ENCODE results near the gene WDR59.
"Not testable (repeated sequence)": the region's sequence is repeated elsewhere in the genome, so short reads cannot be mapped to it uniquely, and the experiment has no call there.

Gene WDR59

DNA sequence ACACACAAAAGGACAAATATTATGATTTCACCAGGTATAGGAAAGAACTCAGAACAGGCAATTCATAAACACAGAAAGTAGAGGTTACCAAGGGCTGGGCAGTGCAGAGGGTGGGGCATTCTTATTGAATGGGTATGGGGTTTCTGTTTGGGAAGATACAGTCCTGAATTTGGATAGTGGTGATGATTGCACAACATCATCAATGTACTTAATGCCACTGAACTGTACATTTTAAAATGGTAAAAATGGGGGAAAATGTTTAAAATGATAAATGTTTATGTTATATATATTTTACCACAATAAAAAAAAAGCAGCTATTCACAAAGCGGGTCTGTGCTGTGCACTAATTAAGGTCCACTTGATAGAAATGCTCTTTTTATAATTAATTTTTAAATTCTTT lies 137.7 kb downstream of the WDR59 start:
- no peak for DNase-seq

DNA sequence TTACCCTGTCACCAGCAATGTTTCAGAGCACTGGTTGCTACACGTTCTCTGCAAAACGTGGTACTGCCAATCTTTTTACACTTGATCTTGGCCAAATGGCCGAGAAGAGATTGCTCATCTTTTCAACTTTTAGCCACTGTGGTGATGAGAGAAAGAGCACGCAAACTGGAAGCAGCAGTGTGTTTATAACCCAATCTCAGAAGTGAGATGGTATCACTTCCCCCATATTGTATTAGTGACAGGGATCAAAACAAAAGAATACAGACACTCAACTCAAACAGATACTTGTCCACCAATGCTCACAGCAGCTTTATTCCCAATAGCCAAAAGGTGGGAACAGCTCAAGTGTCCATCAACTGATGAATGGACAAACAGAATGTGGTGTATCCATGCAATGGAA lies 138.2 kb downstream of the WDR59 start:
- no peak for DNase-seq

DNA sequence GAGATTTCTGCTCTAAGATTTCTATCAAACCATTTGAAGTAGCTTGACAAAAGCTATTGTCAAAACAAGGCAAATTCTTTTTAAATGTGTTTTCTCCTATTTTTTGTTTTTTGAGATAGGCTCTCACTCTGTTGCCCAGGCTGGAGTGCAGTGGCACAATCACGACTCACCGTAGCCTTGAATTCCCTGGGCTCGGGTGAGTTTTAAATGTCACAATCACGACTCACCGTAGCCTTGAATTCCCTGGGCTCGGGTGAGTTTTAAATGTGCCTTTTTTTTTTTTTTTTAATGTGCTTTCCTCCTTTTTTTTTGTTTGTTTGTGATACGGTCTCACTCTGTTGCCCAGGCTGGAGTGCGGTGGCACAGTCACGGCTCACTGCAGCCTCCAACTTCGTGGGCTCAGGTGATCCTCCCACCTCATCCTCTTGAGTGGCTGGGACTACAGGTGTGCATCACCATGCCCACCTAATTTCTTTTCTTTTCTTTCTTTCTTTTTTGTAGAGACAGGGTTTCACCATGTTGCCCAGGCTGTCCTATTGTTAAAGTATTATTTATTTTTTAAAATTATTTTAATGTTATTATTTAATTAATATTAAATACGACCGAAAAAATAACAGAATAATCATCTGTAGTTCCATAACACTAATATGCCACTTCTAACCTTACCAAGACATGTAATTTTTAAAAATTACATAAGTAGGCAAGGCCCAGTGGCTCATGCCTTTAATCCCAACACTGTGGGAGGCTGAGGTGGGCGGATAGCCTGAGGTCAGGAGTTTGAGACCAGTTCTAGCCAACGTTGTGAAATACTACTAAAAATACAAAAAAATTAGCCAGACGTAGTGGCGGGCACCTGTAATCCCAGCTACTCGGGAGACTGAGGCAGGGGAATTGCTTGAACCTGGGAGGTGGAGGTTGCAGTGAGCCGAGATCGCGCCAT lies 140.6 kb downstream of the WDR59 start:
- no peak for DNase-seq

DNA sequence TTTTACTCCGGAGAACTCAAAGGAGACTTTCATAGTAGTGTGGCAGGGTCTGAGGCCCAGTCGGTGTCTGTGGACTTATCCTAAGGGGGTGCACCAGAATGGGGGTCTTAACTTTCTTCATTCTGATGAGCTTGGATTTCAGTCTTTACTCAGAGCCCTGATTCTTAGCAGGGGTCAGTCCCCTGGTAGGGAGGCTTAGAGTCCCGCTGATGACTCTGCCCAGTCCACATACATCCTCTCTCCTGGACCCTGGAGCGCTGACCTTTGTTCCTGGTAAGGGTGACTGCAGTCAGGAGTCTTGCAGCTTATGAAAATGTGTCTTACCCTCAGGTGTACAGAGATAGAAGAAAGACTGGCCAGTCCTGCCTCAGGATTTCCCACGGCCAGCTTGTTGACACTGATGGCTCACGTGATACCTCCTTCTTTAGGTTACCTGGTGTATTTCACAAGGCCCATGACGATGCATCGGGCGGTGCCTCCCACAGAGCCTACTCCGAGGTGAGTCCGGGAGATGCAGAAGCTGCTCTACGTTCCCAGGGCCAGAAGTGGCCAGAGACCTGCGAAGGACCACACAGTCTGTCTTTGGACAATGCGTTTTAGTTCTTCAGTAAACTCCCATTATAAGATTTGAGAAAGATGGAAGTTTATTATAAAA lies 141.4 kb downstream of the WDR59 start:
- DNase-seq: not testable (repeated sequence)

DNA sequence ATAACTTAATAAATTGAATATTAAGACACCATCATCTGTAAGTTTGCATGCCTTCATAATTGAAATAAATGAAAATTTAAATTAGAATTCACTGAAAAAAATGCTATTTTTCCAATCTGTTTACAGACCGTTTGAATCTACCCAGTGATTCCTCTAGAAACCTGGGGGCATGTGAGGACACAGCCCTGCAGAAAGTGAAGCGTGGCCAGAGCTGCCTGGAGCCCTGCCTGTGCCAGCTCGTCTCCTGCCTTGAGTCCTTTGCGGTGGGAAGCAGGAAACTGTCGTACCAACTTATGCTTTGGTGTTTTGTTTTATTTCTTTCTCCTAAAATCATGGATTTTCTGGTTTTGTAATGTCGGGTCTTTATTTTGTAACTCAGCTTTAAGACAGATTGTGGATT lies 142.5 kb downstream of the WDR59 start:
- DNase-seq: no peak

- no peak for DNase-seq
Measured at GRCh38 chr16:74841904-74842303, 143.0 kb downstream of the WDR59 start.

- DNase-seq: no peak
Measured at GRCh38 chr16:74841469-74841868, 143.5 kb downstream of the WDR59 start.

DNA sequence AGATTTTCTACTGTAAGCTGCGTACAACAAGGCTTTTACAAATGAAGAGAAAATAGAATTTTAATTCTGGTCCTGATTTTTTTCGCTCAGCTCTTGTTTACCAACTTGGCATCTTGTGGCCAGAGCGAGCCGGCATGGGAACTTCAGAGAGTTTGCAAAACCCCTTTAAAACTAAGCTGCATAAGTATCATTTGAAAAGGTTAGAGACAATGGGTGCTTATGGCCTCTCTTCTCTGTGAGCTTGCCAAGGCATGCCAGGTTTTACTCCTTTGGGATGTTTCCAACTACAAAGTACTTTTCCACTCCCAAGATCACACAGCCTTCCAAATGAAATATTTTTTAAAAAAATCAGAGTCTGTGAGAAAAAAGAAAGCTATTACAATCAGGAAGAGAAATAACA lies 147.9 kb downstream of the WDR59 start:
- no peak for DNase-seq

GRCh38 chr16:74836111-74836671 lies 148.7 kb downstream of the WDR59 start:
- no peak for DNase-seq

GRCh38 chr16:74832228-74832627 lies 152.7 kb downstream of the WDR59 start:
- DNase-seq: no peak

GRCh38 chr16:74831467-74831866 lies 153.5 kb downstream of the WDR59 start:
- no peak for DNase-seq

DNA sequence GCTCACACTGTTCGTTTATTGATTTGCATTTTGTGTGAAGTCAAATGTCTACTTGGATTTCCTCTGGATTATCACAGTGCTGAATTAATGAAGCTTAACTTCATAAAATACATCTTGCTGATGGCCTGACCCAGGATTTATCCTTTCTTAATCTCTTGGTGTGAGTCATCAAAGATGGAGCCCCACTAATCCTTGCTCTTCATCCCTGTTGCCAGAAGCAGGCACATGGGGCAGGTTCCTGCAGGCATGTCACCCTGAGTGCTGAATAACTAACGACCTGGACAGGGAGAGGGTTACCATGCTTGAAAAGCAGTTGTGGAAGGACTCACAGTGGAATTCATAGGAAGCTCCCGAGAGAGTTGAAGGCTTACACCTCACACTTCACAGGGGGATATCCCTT lies 154.3 kb downstream of the WDR59 start:
- no peak for DNase-seq

DNA sequence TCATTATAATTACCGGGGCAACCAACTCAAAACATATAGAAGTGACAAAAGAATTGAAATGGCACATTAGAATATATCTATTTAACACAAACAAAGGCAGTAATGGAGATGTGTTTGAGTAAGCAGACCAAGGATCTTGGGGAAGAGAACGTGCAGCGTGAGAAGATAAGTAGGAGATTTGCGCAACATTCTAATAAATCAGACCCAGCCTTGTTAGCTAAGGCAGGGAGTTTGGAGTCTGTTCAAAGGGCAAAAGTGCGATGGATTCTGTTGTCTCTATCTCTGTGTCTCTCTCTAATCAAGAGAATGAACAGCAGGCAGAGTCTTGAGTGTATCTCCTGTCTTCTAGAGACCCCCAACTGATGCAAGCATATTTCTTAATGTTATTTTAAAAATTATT lies 155.3 kb downstream of the WDR59 start:
- no peak for DNase-seq

DNA sequence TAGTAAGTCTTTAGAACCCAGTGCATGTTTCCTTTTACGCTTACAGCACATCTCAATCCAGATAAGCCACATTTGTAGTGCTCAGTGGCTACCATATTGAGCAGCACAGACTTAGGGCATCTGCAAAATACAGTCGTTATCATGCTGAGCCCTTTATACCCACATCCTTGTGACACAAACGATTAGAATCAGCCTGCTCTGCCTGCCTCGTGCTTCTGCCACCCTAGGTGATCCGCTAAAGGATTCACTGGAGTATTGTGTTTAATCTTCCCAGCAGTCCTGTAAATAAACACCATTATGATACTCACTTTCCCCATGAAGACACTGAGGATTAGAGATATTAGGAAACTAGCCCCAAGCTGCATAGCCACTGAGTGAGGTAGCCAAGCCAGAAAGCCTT lies 159.0 kb downstream of the WDR59 start:
- DNase-seq: no peak

DNA sequence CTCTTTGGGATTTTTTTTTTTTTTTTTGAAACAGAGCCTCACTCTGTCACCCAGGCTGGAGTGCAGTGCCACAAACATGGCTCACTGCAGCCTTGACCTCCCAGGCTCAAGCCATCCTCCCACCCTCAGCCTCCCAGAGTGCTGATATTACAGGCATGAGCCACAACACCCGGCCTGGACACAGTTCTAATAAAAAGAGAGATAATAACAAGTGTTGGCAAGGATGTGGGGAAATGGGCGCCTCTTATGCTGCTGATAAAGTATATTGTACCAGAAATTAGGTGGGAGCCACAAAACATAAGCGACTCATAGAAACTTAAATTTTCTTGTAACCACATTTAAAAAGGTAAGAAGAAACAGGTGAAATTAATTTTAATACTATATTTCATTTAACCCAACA lies 159.9 kb downstream of the WDR59 start:
- no peak for DNase-seq

All from activated T-cell treated with anti-CD3 and anti-CD28 coated beads, Interleukin-2, amount 50 U/mL, for 48 hours (primary cell).